SU-DHL-6 (cell line): Measurements from ENCODE around the gene GATAD2A.

Experiments used
- CTCF ChIP-seq: fragments of 200-600 bp; sonication (generic); IDR thresholded peaks from one replicate; pipeline ENCODE4 v1.5.1; 2017; ENCODE audit warnings: antibody characterized with exemption, mild to moderate bottlenecking, low read length, moderate library complexity; ENCODE audit not compliant: insufficient read depth, poor library complexity, severe bottlenecking
- EZH2phosphoT487 ChIP-seq: fragments of 200-600 bp; sonication (generic), shearing (Covaris generic); conservative IDR thresholded peaks from 2 replicates; pipeline ENCODE4 v1.6.1; 2018; ENCODE audit warnings: mild to moderate bottlenecking, antibody characterized with exemption, low read length, moderate library complexity, mixed read lengths

GRCh38 chr19:19543101-19543500 is 137.6 kb downstream of the GATAD2A start:
- TF ChIP-seq CTCF (no peak), EZH2phosphoT487 (no peak)
